ENCODE measurements around the gene TAS2R60.

TAS2R60 gene

GRCh38 chr7:143437578-143437977, 5.7 kb upstream of the TAS2R60 start:
- no peak for DNase-seq (ENCODE audit: low spot score)
- no peak for TF ChIP-seq CTCF (IDR thresholded peaks at IDR 0.05; ENCODE audit: extremely low read depth, insufficient read depth, missing control alignments)
- in situ Hi-C loops (cut with MboI; ENCODE audit: low pct_unique_long_range_greater_than_20kb, low sequenced_read_pairs, unreplicated experiment): no loop called here

GRCh38 chr7:143439866-143440265, 3.4 kb upstream of the TAS2R60 start:
- in situ Hi-C loops (cut with MboI; ENCODE audit: low pct_unique_long_range_greater_than_20kb, low sequenced_read_pairs, unreplicated experiment): no loop called here
- TF ChIP-seq CTCF (IDR thresholded peaks at IDR 0.05; ENCODE audit: extremely low read depth, insufficient read depth, missing control alignments): no peak
- no peak for DNase-seq (ENCODE audit: low spot score)

- DNase-seq (ENCODE audit: low spot score): no peak
- no peak for TF ChIP-seq CTCF (IDR thresholded peaks at IDR 0.05; ENCODE audit: extremely low read depth, insufficient read depth, missing control alignments)
- in situ Hi-C loops (cut with MboI; ENCODE audit: low pct_unique_long_range_greater_than_20kb, low sequenced_read_pairs, unreplicated experiment): no loop called here
Observed at GRCh38 chr7:143444063-143444782, 970 bp downstream of the TAS2R60 start.

- no peak for DNase-seq (ENCODE audit: low spot score)
- in situ Hi-C loops (cut with MboI; ENCODE audit: low pct_unique_long_range_greater_than_20kb, low sequenced_read_pairs, unreplicated experiment): no loop called here
- no peak for TF ChIP-seq CTCF (IDR thresholded peaks at IDR 0.05; ENCODE audit: extremely low read depth, insufficient read depth, missing control alignments)
Observed at GRCh38 chr7:143444785-143445184, 1.5 kb downstream of the TAS2R60 start.

GRCh38 chr7:143447466-143447865, 4.2 kb downstream of the TAS2R60 start:
- in situ Hi-C loops (cut with MboI; ENCODE audit: low pct_unique_long_range_greater_than_20kb, low sequenced_read_pairs, unreplicated experiment): no loop called here
- no peak for TF ChIP-seq CTCF (IDR thresholded peaks at IDR 0.05; ENCODE audit: extremely low read depth, insufficient read depth, missing control alignments)
- no peak for DNase-seq (ENCODE audit: low spot score)

- DNase-seq (ENCODE audit: low spot score): no peak
- in situ Hi-C loops (cut with MboI; ENCODE audit: low pct_unique_long_range_greater_than_20kb, low sequenced_read_pairs, unreplicated experiment): no loop called here
- no peak for TF ChIP-seq CTCF (IDR thresholded peaks at IDR 0.05; ENCODE audit: extremely low read depth, insufficient read depth, missing control alignments)
Observed at GRCh38 chr7:143448429-143448828, 5.2 kb downstream of the TAS2R60 start.
